Forelimb muscle (tissue), 1 donor: ENCODE measurements around the gene ZNF334. TPM values are rescaled to one million over a fixed set of nuclear protein-coding genes. Genes with fewer than 3 reads are reported as not detected.

Source experiments
- DNase-seq: peaks from one replicate; pipeline ENCODE4 v3.0.0-alpha.2; 2013; ENCODE audit warnings: low read depth
- polyA plus RNA-seq: library from polyadenylated mRNA; unstranded; fragments of 120-200 nt; gene quantifications from one replicate; pipeline ENCODE4 v1.2.1, GENCODE V29; 2013; ENCODE audit not compliant: insufficient read length

The ZNF334 gene
- polyA plus RNA-seq, 1 donor: 11.2 TPM

GRCh38 chr20:46487628-46488027 lies 25.7 kb downstream of the ZNF334 start:
- no peak for DNase-seq

GRCh38 chr20:46485431-46485830 lies 27.9 kb downstream of the ZNF334 start:
- DNase-seq: no peak

- no peak for DNase-seq
Observed at GRCh38 chr20:46484954-46485353, 28.4 kb downstream of the ZNF334 start.

- no peak for DNase-seq
Observed at GRCh38 chr20:46483879-46484278, 29.5 kb downstream of the ZNF334 start.

- no peak for DNase-seq
Observed at GRCh38 chr20:46482864-46483263, 30.5 kb downstream of the ZNF334 start.

- no peak for DNase-seq
Observed at GRCh38 chr20:46477640-46478039, 35.7 kb downstream of the ZNF334 start.

- no peak for DNase-seq
Observed at GRCh38 chr20:46477225-46477624, 36.1 kb downstream of the ZNF334 start.

GRCh38 chr20:46468508-46468907 lies 44.9 kb downstream of the ZNF334 start:
- DNase-seq: no peak

- no peak for DNase-seq
Observed at GRCh38 chr20:46464451-46464850, 48.9 kb downstream of the ZNF334 start.

GRCh38 chr20:46463852-46464251 lies 49.5 kb downstream of the ZNF334 start:
- DNase-seq: no peak

GRCh38 chr20:46461808-46462207 lies 51.6 kb downstream of the ZNF334 start:
- DNase-seq: no peak

- no peak for DNase-seq
Observed at GRCh38 chr20:46458866-46459750, 54.3 kb downstream of the ZNF334 start.

- no peak for DNase-seq
Observed at GRCh38 chr20:46456255-46457028, 56.9 kb downstream of the ZNF334 start.

GRCh38 chr20:46455729-46456128 lies 57.6 kb downstream of the ZNF334 start:
- no peak for DNase-seq

Other genes starting within 250 kb of the ZNF334 start
- 0.18 TPM for gene CDH22, start 205.1 kb downstream of the ZNF334 start, polyA plus RNA-seq
- 36.6 TPM for gene ELMO2, start 106.9 kb downstream of the ZNF334 start, polyA plus RNA-seq
- not detected for gene OCSTAMP, start 37.1 kb upstream of the ZNF334 start, polyA plus RNA-seq
- gene SLC13A3, start 137.9 kb upstream of the ZNF334 start, polyA plus RNA-seq: 3.3 TPM
- gene TP53RK, start 175.9 kb upstream of the ZNF334 start, polyA plus RNA-seq: 9.9 TPM
- 16.1 TPM for gene SLC2A10, start 196.1 kb upstream of the ZNF334 start, polyA plus RNA-seq